Forelimb muscle (tissue), 1 donor: ENCODE results near the gene SGCA. TPM values are rescaled to one million over a fixed set of nuclear protein-coding genes. Genes with fewer than 3 reads are reported as not detected.

Experiments
- DNase-seq: peaks from one replicate; pipeline ENCODE4 v3.0.0-alpha.2; 2013; ENCODE audit warnings: low read depth
- polyA plus RNA-seq: library from polyadenylated mRNA; unstranded; fragments of 120-200 nt; gene quantifications from one replicate; pipeline ENCODE4 v1.2.1, GENCODE V29; 2013; ENCODE audit not compliant: insufficient read length

The SGCA gene
- polyA plus RNA-seq, 1 donor: 368 TPM

- DNase-seq: no peak
Measured at GRCh38 chr17:50192618-50193291, 26.9 kb downstream of the SGCA start.

- no peak for DNase-seq
Measured at GRCh38 chr17:50194140-50194933, 28.5 kb downstream of the SGCA start.

- no peak for DNase-seq
Measured at GRCh38 chr17:50194934-50195865, 29.4 kb downstream of the SGCA start.

- no peak for DNase-seq
Measured at GRCh38 chr17:50196036-50196435, 30.2 kb downstream of the SGCA start.

- DNase-seq: no peak
Measured at GRCh38 chr17:50196826-50197225, 31.0 kb downstream of the SGCA start.

GRCh38 chr17:50198026-50198669 is 32.3 kb downstream of the SGCA start:
- no peak for DNase-seq

GRCh38 chr17:50199211-50199802 is 33.5 kb downstream of the SGCA start:
- no peak for DNase-seq

GRCh38 chr17:50199803-50200456 is 34.1 kb downstream of the SGCA start:
- DNase-seq: no peak

GRCh38 chr17:50200457-50201275 is 34.9 kb downstream of the SGCA start:
- no peak for DNase-seq

GRCh38 chr17:50201276-50201854 is 35.6 kb downstream of the SGCA start, which contains the start of gene COL1A1:
TSS of gene COL1A1 (minus strand) at chr17:50201631. CDS start at chr17:50201513, 118 bp downstream.
- no peak for DNase-seq

- no peak for DNase-seq
Measured at GRCh38 chr17:50203086-50203485, 37.3 kb downstream of the SGCA start.

GRCh38 chr17:50203604-50204345 is 38.0 kb downstream of the SGCA start:
- no peak for DNase-seq

GRCh38 chr17:50204431-50204830 is 38.6 kb downstream of the SGCA start:
- no peak for DNase-seq

GRCh38 chr17:50205111-50205962 is 39.5 kb downstream of the SGCA start:
- DNase-seq: no peak

- no peak for DNase-seq
Measured at GRCh38 chr17:50205963-50206505, 40.2 kb downstream of the SGCA start.

GRCh38 chr17:50206604-50207293 is 40.9 kb downstream of the SGCA start:
- DNase-seq: no peak

- DNase-seq: no peak
Measured at GRCh38 chr17:50207315-50207714, 41.5 kb downstream of the SGCA start.
